HCT116 (cell line): ENCODE results near the gene TTYH1.

Experiments used
- CEBPB ChIP-seq: IDR thresholded peaks from 2 replicates; pipeline ENCODE4 v1.6.1; 2012; ENCODE audit warnings: low read depth
- CTCF ChIP-seq, 3 experiments: fragments of 200-600 bp in 1 of 3; sonication (generic) in 1 of 3; IDR thresholded peaks in 2 of 3; conservative IDR thresholded peaks in 1 of 3; 2 replicates each; pipeline ENCODE4 v1.5.1; 2012 to 2017; ENCODE audit warnings: low read depth in 2 of 3, low read length in 2 of 3, antibody characterized with exemption in 1 of 3, borderline replicate concordance in 1 of 3, control low read depth in 1 of 3, mild to moderate bottlenecking in 1 of 3, mixed read lengths in 1 of 3, mixed run types in 1 of 3, moderate library complexity in 1 of 3; ENCODE audit not compliant: insufficient read depth in 1 of 3
- EGR1 ChIP-seq: IDR thresholded peaks from 2 replicates; pipeline ENCODE4 v1.6.1; 2012; ENCODE audit warnings: low read depth
- ELF1 ChIP-seq: IDR thresholded peaks from 2 replicates; pipeline ENCODE4 v1.6.1; 2012; ENCODE audit warnings: low read depth, borderline replicate concordance
- EZH2 ChIP-seq: fragments of 200-600 bp; sonication (generic); IDR thresholded peaks from 2 replicates; pipeline ENCODE4 v1.6.1; 2017; ENCODE audit warnings: antibody characterized with exemption, mixed run types
- EZH2phosphoT487 ChIP-seq: fragments of 200-600 bp; IDR thresholded peaks from 2 replicates; pipeline ENCODE4 v1.6.1; 2018; ENCODE audit warnings: antibody characterized with exemption, borderline replicate concordance
- POLR2A ChIP-seq: IDR thresholded peaks from 2 replicates; pipeline ENCODE4 v1.7.0; 2011; ENCODE audit warnings: borderline replicate concordance; ENCODE audit not compliant: insufficient read depth, insufficient read length; ENCODE audit errors: extremely low read depth
- POLR2AphosphoS5 ChIP-seq: IDR thresholded peaks from 2 replicates; pipeline ENCODE4 v1.6.1; 2011; ENCODE audit warnings: mild to moderate bottlenecking, low read depth, low read length, moderate library complexity
- SIN3A ChIP-seq: IDR thresholded peaks from 2 replicates; pipeline ENCODE4 v1.6.1; 2012; ENCODE audit warnings: low read depth
- SP1 ChIP-seq: IDR thresholded peaks from 2 replicates; pipeline ENCODE4 v1.6.1; 2012; ENCODE audit warnings: low read depth
- YY1 ChIP-seq: IDR thresholded peaks from 2 replicates; pipeline ENCODE4 v1.6.1; 2011; ENCODE audit warnings: low read length, low read depth, moderate library complexity, mild to moderate bottlenecking; ENCODE audit not compliant: insufficient replicate concordance; ENCODE audit errors: extremely low read depth
- ZNF274 ChIP-seq: fragments of 200-500 bp; sonication (Bioruptor generic); IDR thresholded peaks from 2 replicates; pipeline ENCODE4 v1.6.1; 2014; ENCODE audit warnings: mild to moderate bottlenecking, low read depth, low read length, inconsistent platforms
- TF ChIP-seq, protein P1 (sequence below): IDR thresholded peaks from 2 replicates; pipeline ENCODE4 v1.6.1; 2012
- TF ChIP-seq, protein P2 (sequence below): IDR thresholded peaks from 2 replicates; pipeline ENCODE4 v1.6.1; 2012; ENCODE audit warnings: low read depth

GRCh38 chr19:54433697-54434096 is 18.4 kb downstream of the TTYH1 start:
- no peak for TF ChIP-seq POLR2A
- no peak for TF ChIP-seq CTCF (IDR thresholded peaks at IDR 0.05 in 2 of 3, conservative IDR thresholded peaks at IDR 0.05 in 1 of 3; ENCODE audit: borderline replicate concordance in 1 of 3, insufficient read depth in 1 of 3, low read depth in 2 of 3, low read length in 2 of 3)
- TF ChIP-seq ZNF274: no peak
- TF ChIP-seq EGR1: no peak
- TF ChIP-seq, protein P1, sequence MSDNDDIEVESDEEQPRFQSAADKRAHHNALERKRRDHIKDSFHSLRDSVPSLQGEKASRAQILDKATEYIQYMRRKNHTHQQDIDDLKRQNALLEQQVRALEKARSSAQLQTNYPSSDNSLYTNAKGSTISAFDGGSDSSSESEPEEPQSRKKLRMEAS: no peak
- no peak for TF ChIP-seq EZH2
- no peak for TF ChIP-seq ELF1
- TF ChIP-seq CEBPB: no peak
- TF ChIP-seq SIN3A: no peak
- no peak for TF ChIP-seq POLR2AphosphoS5
- TF ChIP-seq, protein P2, sequence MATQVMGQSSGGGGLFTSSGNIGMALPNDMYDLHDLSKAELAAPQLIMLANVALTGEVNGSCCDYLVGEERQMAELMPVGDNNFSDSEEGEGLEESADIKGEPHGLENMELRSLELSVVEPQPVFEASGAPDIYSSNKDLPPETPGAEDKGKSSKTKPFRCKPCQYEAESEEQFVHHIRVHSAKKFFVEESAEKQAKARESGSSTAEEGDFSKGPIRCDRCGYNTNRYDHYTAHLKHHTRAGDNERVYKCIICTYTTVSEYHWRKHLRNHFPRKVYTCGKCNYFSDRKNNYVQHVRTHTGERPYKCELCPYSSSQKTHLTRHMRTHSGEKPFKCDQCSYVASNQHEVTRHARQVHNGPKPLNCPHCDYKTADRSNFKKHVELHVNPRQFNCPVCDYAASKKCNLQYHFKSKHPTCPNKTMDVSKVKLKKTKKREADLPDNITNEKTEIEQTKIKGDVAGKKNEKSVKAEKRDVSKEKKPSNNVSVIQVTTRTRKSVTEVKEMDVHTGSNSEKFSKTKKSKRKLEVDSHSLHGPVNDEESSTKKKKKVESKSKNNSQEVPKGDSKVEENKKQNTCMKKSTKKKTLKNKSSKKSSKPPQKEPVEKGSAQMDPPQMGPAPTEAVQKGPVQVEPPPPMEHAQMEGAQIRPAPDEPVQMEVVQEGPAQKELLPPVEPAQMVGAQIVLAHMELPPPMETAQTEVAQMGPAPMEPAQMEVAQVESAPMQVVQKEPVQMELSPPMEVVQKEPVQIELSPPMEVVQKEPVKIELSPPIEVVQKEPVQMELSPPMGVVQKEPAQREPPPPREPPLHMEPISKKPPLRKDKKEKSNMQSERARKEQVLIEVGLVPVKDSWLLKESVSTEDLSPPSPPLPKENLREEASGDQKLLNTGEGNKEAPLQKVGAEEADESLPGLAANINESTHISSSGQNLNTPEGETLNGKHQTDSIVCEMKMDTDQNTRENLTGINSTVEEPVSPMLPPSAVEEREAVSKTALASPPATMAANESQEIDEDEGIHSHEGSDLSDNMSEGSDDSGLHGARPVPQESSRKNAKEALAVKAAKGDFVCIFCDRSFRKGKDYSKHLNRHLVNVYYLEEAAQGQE: no peak
- no peak for TF ChIP-seq EZH2phosphoT487
- TF ChIP-seq SP1: no peak
- TF ChIP-seq YY1: no peak
